ENCODE measurements around the gene MPP4. TPM values are rescaled to one million over a fixed set of nuclear protein-coding genes. Genes with fewer than 3 reads are reported as not detected.

MPP4 gene
- polyA plus RNA-seq (ENCODE audit: insufficient read length in 12 of 12) = under 1 TPM in 9 of 12 donors, not detected in 3; 0.08 to 0.39 (median 0.17) TPM
- long read RNA-seq, donor 1 = 0 reads
- long read RNA-seq, donor 2 = 0 reads
- long read RNA-seq, donor 3 = 0 reads
- long read RNA-seq, donor 4 = 0 reads
- long read RNA-seq, donor 5 = 0 reads
- long read RNA-seq, donor 6 = 0 reads
- long read RNA-seq, donor 7 = 0 reads
- long read RNA-seq, donor 8 = 0 reads
- long read RNA-seq, donor 9 = 0 reads
- long read RNA-seq, donor 10 = 0 reads
- long read RNA-seq, donor 11 = 0 reads

DNA sequence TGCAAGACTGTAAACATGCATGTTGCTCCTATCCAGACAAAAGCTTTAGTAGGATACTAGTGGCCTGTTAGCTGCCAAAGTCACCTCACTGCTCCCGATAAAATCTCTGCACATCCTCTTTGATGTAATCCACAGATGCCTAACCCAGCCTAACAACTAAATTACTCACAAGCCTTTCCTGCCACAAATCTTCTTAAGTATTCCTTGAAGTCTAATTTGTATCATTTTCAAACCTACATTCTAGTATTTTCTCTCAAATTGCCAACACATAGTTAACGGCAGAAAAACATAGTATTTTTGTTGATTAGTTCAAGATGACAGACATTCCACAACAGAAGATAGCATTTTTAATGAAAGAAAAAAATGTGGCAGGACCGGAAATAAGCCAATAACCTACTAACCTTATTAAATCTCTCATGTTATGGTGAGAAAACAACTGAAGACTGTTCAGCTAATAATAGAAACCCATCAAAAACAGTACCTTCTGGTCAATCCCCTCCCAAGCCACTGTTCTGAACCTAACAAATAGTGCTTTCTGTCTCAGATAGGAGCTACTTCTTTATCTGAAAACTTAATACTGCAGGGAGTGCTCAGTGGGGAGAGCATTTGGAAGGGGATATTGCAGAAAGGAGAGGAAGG, at the start of gene MPP4:
Gene MPP4 (minus strand): TSS at position 57 of the 639 bp plus-strand sequence. CDS start 4,690 bp downstream, outside the sequence.
- DNase-seq = no peak

DNA sequence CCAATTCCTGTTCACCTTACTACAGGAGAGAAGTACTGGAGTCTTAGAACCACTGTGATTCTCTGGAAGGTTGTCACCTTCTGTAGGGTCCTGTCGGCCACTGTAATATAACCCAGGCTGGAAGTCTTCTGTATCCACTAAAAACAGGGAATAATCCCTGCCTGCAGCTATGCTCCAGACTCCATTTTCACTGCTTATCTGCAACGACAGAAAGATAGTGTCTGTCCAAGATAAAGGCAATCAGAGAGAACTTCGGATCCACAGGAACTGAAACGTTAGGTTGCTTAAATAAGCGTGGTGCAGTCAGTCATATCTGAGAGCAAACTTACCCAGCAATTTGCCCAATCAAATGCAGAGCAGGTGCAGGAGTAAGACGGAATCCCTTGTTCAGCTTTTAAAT, 48.1 kb upstream of the MPP4 start:
- DNase-seq = no peak

GRCh38 chr2:201735486-201735885, 37.0 kb upstream of the MPP4 start:
- DNase-seq = no peak

DNA sequence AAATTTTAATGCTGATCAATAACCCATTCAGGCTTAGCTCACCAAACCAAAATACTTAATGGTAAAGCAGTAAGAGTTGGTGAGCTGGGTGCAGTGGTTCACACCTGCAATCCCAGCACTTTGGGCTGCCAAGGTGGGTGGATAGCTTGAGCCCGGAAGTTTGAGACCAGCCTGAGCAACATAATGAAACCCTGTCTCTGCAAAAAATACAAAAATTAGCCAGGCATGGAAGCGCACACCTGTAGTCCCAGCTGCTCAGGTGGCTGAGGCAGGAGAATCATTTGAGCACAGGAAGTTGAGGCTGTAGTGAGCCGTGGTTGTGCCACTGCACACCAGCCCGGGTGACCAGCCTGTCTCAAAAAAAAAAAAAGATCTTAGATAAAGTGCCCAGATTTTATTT, 35.7 kb upstream of the MPP4 start:
- DNase-seq = no peak

- no peak for DNase-seq
Observed at GRCh38 chr2:201733544-201733943, 35.1 kb upstream of the MPP4 start.

DNA sequence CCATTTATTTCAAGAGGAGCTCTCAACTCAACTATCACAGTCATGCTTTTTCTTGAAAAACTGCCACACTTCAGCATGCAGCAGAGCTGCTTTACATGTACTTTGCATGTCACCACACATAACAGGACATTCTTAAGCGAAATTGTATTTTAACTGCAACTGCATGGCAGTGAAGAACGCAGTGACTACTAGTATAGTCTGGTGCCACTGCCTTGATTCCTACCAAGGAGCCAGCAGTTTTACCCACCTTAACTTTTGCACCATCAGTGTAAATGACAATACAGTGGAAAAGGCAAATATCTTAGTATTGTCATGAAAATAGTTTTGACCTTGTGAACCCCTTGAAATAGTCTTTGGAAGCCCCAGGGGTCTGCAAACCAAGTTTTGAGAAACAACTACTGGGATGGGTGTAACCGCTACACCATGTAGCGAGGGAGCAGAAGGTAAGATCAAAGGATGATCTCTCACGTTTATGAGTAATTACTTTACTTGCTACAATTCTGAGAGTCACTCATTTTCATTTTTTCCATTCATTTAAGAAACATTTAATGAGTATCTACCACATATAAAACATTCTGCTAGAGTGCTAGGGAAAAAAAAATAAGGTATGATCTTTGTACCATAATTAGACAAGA, 32.3 kb upstream of the MPP4 start:
- no peak for DNase-seq

GRCh38 chr2:201715459-201715858, 17.0 kb upstream of the MPP4 start:
- no peak for DNase-seq

DNA sequence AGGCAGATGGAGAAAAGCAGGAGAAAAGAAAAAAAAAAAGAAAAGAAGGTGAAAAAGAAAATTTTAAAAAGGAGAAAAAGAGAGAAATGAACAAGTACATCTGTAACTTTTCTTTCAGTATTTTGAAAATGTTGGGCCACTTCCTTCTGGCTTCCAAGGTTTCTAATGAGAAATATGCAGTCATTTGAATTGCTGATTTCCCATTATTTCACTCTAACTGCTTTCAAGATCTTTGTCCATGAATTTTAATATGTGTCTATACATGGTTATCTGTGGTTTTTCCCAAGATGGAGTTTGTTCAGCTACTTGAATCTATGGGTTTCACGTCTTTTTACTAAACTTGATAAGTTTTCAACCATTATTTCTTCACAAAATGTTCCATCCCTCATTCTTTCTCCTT, 14.3 kb upstream of the MPP4 start:
- no peak for DNase-seq

DNA sequence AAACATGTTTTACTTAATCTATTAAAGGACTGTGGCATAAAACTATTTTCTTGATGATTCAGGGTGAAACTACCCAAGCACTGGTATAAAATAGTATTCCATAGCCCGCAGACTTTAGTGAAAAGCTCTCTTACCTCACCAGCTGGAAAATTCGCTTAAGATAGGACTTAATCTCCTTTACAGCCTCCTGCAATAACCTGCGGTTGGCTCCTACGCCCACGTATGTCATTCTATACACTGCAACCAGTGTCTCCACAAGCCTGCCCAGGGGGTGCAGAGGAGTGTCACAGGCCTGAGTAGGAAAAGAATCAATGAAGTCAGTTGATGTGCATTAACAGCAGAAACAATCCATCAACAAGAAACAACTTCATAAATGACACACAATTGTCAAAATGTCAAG, 11.3 kb upstream of the MPP4 start:
- no peak for DNase-seq

- no peak for DNase-seq
Observed at GRCh38 chr2:201709049-201709448, 10.6 kb upstream of the MPP4 start.

GRCh38 chr2:201707753-201708152, 9.3 kb upstream of the MPP4 start:
- DNase-seq = no peak

- DNase-seq = no peak
Observed at GRCh38 chr2:201707142-201707541, 8.7 kb upstream of the MPP4 start.

GRCh38 chr2:201704536-201704935, 6.1 kb upstream of the MPP4 start:
- DNase-seq = no peak

DNA sequence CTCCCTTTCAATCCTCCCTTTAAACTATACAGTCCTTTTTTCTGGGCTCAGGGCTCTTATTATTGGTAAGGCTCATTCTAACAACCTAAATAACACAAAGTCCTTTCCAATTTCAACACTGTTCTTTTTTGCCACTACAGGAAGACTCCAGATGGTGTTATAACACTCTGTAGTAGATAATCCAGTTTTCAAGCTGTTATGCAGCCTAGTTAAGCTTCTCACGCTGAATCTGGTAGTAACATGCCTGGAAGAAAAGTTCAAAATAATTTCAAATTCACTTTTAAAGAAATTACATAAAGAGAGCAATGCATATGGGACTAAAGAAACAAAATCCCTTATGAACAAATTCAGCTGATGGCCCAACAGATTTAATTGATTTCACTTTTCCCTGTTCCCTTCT, 3.2 kb upstream of the MPP4 start:
- DNase-seq = no peak

DNA sequence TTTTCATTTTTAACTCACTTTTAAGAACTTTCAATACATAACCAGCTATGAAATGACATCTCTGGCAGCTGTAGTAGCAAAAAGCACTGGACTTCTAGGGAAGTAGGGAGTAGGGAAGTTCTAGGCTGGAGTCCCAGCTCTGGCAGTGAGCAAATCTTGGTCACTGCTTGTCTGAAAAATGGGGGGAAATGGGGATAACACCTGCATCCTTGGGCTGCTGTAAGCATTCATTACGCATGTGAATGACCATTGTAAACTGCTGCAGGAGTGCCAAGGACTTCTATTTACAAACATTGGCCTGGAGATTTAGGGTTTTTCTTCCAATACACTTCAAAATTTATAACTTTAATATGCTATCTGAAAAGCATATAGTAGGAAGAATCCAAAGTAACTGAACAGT, 972 bp upstream of the MPP4 start:
- DNase-seq = peak; percentile 77

- DNase-seq = no peak
Observed at GRCh38 chr2:201697899-201698298, 545 bp downstream of the MPP4 start.

GRCh38 chr2:201696151-201696659, 2.2 kb downstream of the MPP4 start:
- DNase-seq = no peak

DNA sequence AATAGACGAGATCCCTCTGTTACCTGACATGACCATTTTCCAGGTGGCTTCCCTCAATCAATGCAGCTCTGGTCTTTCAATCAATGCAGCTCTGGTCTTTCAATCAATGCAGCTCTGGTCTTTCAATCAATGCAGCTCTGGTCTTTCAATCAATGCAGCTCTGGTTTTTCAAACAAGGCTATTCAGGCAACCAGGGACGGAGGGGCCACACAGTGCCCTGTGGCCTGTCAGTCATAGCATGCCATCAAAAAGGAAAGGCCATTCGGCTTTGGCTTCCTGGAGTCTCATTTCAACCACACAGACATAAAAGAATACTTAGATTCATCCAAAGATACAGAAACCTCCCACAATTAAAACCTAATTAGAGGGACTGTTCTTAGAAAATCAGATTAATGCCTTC, 13.3 kb downstream of the MPP4 start:
- no peak for DNase-seq

- no peak for DNase-seq
Observed at GRCh38 chr2:201680743-201681142, 17.7 kb downstream of the MPP4 start.

- no peak for DNase-seq
Observed at GRCh38 chr2:201678401-201678800, 20.0 kb downstream of the MPP4 start.

DNA sequence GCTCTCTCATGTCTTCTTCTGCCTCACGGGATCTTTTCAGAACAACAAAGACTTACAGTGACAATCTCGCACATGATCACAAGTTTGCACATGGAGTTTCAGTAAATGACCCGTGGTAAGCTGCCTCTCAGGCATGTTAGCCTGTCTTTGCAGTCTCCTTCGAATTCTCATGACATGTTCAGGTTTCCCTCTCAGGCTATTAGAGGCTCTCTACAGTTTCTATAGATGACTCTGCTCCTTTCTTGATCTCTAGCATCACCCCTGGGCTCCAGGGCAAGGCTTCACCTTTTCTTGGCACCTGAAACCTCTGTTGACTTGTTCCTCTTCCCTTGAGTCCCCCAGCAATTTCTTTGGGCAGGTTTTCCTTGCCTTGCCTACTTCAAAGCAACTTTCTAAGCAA, 23.0 kb downstream of the MPP4 start:
- no peak for DNase-seq

- no peak for DNase-seq
Observed at GRCh38 chr2:201674794-201675193, 23.6 kb downstream of the MPP4 start.

DNA sequence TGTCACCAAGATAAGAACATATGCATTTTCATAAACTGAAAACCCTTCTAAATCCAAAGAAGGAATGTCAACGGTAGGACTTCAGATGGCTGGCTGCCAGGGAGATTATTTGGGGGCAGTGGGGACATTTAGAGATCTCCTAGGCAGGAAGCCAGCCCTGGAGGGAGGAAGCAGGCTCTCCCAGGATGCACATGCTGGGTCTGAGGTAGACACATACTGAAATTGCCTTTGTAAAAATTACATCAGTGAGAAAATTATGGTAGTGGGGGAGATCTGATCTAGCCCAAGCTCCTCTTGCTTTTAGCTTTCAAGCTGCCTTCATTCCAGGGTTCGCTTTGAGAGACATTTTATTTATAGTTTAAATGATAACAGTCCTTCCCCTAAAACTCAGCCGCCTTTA, 24.1 kb downstream of the MPP4 start:
- DNase-seq = no peak
